Loucy (cell line): ENCODE data around the gene WDTC1.

ENCODE experiments used
- EZH2phosphoT487 ChIP-seq: fragments of 200-600 bp; IDR thresholded peaks from 2 replicates; pipeline ENCODE4 v1.6.1; 2018; ENCODE audit warnings: antibody characterized with exemption, mild to moderate bottlenecking, moderate library complexity, borderline replicate concordance
- TF ChIP-seq, protein P1 (sequence below): fragments of 200-600 bp; sonication (generic); conservative IDR thresholded peaks from 2 replicates; pipeline ENCODE4 v1.5.1; 2014; ENCODE audit warnings: mild to moderate bottlenecking, antibody characterized with exemption, low read length

DNA sequence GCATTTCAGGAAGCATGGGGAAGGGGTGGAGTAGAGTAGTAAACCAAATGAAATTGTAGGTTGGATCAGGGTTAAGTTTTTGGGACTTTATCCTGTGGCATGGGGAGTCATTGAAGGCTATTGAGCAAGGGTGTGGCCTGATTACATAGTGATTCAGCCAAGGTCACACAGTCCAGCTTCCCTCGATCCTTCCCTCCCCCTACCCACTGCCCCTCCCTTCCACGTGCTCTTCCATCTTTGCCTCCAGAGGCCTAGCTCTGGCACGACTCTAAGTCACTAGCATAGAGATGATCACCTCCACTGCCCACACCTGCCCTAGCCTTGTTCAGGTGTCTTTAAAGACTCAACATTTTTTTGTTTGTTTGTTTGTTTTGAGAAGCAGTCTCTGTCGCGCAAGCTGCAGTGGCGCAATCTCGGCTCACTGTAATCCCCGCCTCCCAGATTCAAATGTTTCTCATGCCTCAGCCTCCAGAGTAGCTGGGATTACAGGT, 42.3 kb upstream of the WDTC1 start:
- TF ChIP-seq, protein P1, sequence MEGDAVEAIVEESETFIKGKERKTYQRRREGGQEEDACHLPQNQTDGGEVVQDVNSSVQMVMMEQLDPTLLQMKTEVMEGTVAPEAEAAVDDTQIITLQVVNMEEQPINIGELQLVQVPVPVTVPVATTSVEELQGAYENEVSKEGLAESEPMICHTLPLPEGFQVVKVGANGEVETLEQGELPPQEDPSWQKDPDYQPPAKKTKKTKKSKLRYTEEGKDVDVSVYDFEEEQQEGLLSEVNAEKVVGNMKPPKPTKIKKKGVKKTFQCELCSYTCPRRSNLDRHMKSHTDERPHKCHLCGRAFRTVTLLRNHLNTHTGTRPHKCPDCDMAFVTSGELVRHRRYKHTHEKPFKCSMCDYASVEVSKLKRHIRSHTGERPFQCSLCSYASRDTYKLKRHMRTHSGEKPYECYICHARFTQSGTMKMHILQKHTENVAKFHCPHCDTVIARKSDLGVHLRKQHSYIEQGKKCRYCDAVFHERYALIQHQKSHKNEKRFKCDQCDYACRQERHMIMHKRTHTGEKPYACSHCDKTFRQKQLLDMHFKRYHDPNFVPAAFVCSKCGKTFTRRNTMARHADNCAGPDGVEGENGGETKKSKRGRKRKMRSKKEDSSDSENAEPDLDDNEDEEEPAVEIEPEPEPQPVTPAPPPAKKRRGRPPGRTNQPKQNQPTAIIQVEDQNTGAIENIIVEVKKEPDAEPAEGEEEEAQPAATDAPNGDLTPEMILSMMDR: no peak
- TF ChIP-seq EZH2phosphoT487: no peak
